MM.1S (cell line): Measurements from ENCODE around the gene IFIT5.
A peak's percentile ranks its signal among the peaks of the same experiment; 100 is the strongest.
"Not testable (repeated sequence)": the region's sequence is repeated elsewhere in the genome, so short reads cannot be mapped to it uniquely, and the experiment has no call there.

Experiments used
- DNase-seq: peaks from one replicate; pipeline ENCODE4 v3.0.0-alpha.2; 2015
- H2AFZ ChIP-seq: fragments of 300-600 bp; sonication (generic); 2 replicates; pipeline ENCODE4 v1.6.0; 2016; ENCODE audit warnings: antibody characterized with exemption, low read length
- H3F3A ChIP-seq: fragments of 300-600 bp; sonication (generic); 2 replicates; pipeline ENCODE4 v1.6.1; 2016; ENCODE audit warnings: mild to moderate bottlenecking, antibody characterized with exemption, low read length, moderate library complexity, mixed read lengths; ENCODE audit not compliant: insufficient read depth
- H3K27ac ChIP-seq: fragments of 300-600 bp; sonication (generic); 2 replicates; pipeline ENCODE4 v1.5.1; 2016; ENCODE audit warnings: mild to moderate bottlenecking, low read length
- H3K27me3 ChIP-seq: fragments of 300-600 bp; sonication (generic); replicated peaks from 2 replicates; pipeline ENCODE4 v1.6.0; 2016; ENCODE audit warnings: low read length; ENCODE audit not compliant: insufficient read depth
- H3K36me3 ChIP-seq: fragments of 300-600 bp; sonication (generic); replicated peaks from 2 replicates; pipeline ENCODE4 v1.6.1; 2016; ENCODE audit warnings: mild to moderate bottlenecking, low read length, mixed read lengths; ENCODE audit not compliant: insufficient read depth
- H3K4me1 ChIP-seq: fragments of 300-600 bp; sonication (generic); 2 replicates; pipeline ENCODE4 v1.6.1; 2016; ENCODE audit warnings: low read length, mixed read lengths
- H3K4me2 ChIP-seq: fragments of 300-600 bp; sonication (generic); 2 replicates; pipeline ENCODE4 v1.6.0; 2016; ENCODE audit warnings: low read depth, low read length
- H3K4me3 ChIP-seq: fragments of 300-600 bp; sonication (generic); 2 replicates; pipeline ENCODE4 v1.5.1; 2016; ENCODE audit warnings: low read length, mixed read lengths
- H3K79me2 ChIP-seq: fragments of 300-600 bp; sonication (generic); 2 replicates; pipeline ENCODE4 v1.6.1; 2016; ENCODE audit warnings: mixed run types, low read length, mixed read lengths
- H3K9ac ChIP-seq: fragments of 300-600 bp; sonication (generic); 2 replicates; pipeline ENCODE4 v1.6.1; 2016; ENCODE audit warnings: low read length, mixed read lengths
- H3K9me2 ChIP-seq: fragments of 300-600 bp; sonication (generic); replicated peaks from 2 replicates; pipeline ENCODE4 v1.6.1; 2016; ENCODE audit warnings: mild to moderate bottlenecking, low read length, mixed read lengths; ENCODE audit not compliant: insufficient read depth
- H3K9me3 ChIP-seq: fragments of 300-600 bp; sonication (generic); replicated peaks from 2 replicates; pipeline ENCODE4 v1.6.1; 2016; ENCODE audit warnings: mild to moderate bottlenecking, low read length, mixed read lengths; ENCODE audit not compliant: insufficient read depth
- H4K20me1 ChIP-seq: fragments of 300-600 bp; sonication (generic); 2 replicates; pipeline ENCODE4 v1.6.1; 2016; ENCODE audit warnings: mild to moderate bottlenecking, low read length, moderate library complexity, mixed read lengths; ENCODE audit not compliant: insufficient read depth
- EZH2 ChIP-seq: fragments of 300-600 bp; sonication (generic); optimal IDR thresholded peaks from 2 replicates; pipeline ENCODE3; 2017; ENCODE audit warnings: low read depth, mild to moderate bottlenecking, antibody characterized with exemption, low read length, mixed read lengths
- EZH2phosphoT487 ChIP-seq: fragments of 300-600 bp; sonication (generic); IDR thresholded peaks from 2 replicates; pipeline ENCODE4 v1.6.1; 2018; ENCODE audit warnings: antibody characterized with exemption, low read length
- TF ChIP-seq, protein P1 (sequence below): fragments of 300-600 bp; sonication (generic); IDR thresholded peaks from 2 replicates; pipeline ENCODE4 v1.5.1; 2016; ENCODE audit warnings: antibody characterized with exemption, low read length, mixed read lengths

Gene IFIT5

DNA sequence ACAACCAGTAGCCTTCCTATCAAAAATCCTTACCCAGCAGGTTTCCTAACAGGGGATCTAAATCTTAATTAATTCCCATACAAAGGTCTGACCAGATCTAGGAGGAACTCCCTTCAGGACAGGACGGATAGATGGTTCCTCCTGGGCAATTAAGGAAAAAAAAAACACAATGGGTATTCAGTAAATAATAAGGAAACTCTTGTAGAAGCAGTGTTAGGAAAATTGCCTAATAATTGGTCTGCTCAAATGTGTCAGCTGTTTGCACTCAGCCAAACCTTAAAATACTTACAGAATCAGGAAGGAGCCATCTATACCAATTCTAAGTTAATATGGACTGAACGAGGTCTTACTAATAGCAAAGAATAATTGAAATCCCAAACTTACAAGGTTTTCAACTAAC is 3.2 kb upstream of the IFIT5 start:
- peaks cover 17% of the 10 kb centered on the region for H3K79me2 ChIP-seq
- H2AFZ ChIP-seq, result not testable (repeated sequence)

GRCh38 chr10:89412276-89412675 is 2.1 kb upstream of the IFIT5 start:
- H3K9me2 ChIP-seq, H3K9ac ChIP-seq, H3K4me1 ChIP-seq, DNase-seq, H3K27me3 ChIP-seq, H3K9me3 ChIP-seq, H3K27ac ChIP-seq, H3F3A ChIP-seq, H3K36me3 ChIP-seq, H2AFZ ChIP-seq, H4K20me1 ChIP-seq, H3K4me2 ChIP-seq, H3K4me3 ChIP-seq: not testable (repeated sequence)
- peaks cover 24% of the 10 kb centered on the region for H3K79me2 ChIP-seq

More for the DNA sequence above, 3.2 kb upstream of the IFIT5 start:
- not testable (repeated sequence) for H3K4me3 ChIP-seq, H3K9me3 ChIP-seq, H3K27me3 ChIP-seq, H3K4me2 ChIP-seq, H3K4me1 ChIP-seq, H3K36me3 ChIP-seq, H4K20me1 ChIP-seq, DNase-seq, H3K9ac ChIP-seq, H3K9me2 ChIP-seq, H3K27ac ChIP-seq, H3F3A ChIP-seq

DNA sequence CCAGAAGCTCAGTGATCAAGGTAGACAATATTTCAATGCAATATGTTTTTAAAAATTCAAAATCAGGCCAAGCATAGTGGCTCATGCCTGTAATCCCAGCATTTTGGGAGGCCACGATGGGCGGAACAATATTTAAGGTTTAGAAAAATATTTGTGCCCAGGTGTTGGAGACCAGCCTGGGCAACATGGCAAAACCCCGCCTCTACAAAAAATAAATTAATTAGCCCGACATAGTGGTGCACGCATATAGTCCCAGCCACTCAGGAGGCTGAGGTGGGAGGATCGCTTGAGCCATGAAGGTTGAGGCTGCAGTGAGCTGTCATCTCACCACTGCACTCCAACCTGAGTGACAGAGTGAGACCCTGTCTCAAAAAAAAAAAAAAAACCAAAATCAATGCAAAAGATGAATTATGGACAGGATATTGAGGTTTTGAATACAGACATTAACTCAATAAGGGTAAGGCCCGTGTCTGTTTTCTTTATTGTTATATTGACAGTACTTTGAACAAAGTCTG is 913 bp upstream of the IFIT5 start:
- Histone ChIP-seq H3K36me3 (no peaks in the 10 kb centered on the region), H3K27ac (no peak overlapping the region), H3K4me2 (peak overlapping the region; percentile 67), H3K79me2 (peaks cover 30% of the 10 kb centered on the region), H3K4me1 (peaks cover 4% of the 10 kb centered on the region; the same call in 1 of the 2 replicates), H3K4me3 (peak overlapping the region; percentile 92), H3K9ac (no peak overlapping the region), H3K9me3 (no peaks in the 10 kb centered on the region), H3K9me2 (no peaks in the 10 kb centered on the region), H2AFZ (no peak overlapping the region), H3K27me3 (no peaks in the 10 kb centered on the region), H4K20me1 (no peaks in the 10 kb centered on the region), H3F3A (peaks cover 8% of the 10 kb centered on the region)
- no peak for DNase-seq
- TF ChIP-seq EZH2 (no peak), EZH2phosphoT487 (no peak)

DNA sequence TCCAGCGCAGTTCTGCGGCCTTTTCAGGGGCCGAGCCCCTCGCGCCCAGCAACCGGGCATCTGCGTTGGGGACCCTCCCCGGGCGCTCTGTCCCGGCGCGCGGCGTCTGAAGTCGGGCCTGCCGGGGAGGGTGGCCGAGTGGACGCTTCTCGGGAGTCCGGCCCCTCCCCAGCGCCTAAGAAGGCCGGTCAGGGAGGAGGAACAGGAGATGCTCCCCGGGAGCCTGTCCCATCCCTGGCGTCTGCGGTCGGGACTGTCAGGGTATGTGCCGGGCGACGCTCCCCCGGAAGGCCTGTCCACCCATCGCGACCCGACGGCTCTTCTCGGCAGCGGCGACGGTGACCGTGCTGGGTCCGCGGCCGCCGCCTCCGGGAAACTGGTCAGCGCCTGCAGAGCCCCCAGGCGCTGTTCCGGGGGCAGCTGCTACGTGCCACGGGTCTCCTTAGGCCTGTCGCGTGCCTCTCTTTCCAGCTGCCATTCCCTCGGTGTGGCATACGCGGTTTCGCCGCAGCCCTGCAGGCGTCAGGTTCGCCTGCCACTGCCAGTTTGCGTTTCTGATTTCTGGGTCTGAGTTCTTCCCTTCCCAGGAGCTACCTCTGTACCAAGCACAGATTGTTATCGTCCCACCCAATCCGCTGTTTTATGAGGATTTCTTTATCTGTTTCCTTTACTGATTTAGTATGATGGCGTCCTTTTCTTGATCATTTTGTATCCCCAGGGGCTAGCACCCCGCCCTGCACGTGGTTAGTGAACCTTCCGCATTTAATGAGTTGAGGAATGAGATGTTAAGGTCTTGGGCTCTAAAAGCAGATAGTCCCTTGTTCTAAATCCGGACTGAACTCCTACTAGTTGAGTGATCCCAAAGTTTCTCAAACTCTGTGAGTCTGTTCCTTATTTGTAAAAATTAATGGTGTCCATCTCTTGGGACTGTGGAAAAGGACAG is 782 bp downstream of the IFIT5 start:
- peak overlapping the region; percentile 75; the same call in 1 of the 2 replicates for H3K27ac ChIP-seq
- H3K4me1 ChIP-seq, result peaks cover 4% of the 10 kb centered on the region; the same call in 1 of the 2 replicates
- H3K9me3 ChIP-seq, result no peaks in the 10 kb centered on the region
- H3K9ac ChIP-seq, result peak overlapping the region; percentile 73
- H2AFZ ChIP-seq, result peak overlapping the region; percentile 84
- no peaks in the 10 kb centered on the region for H3K9me2 ChIP-seq
- H3K4me2 ChIP-seq, result peak overlapping the region; percentile 67
- H3F3A ChIP-seq, result peaks cover 8% of the 10 kb centered on the region
- DNase-seq, result peak; percentile 43
- H3K27me3 ChIP-seq, result no peaks in the 10 kb centered on the region
- H3K79me2 ChIP-seq, result peaks cover 33% of the 10 kb centered on the region
- H4K20me1 ChIP-seq, result no peaks in the 10 kb centered on the region
- TF ChIP-seq EZH2 (no peak), EZH2phosphoT487 (no peak)
- TF ChIP-seq, protein P1, sequence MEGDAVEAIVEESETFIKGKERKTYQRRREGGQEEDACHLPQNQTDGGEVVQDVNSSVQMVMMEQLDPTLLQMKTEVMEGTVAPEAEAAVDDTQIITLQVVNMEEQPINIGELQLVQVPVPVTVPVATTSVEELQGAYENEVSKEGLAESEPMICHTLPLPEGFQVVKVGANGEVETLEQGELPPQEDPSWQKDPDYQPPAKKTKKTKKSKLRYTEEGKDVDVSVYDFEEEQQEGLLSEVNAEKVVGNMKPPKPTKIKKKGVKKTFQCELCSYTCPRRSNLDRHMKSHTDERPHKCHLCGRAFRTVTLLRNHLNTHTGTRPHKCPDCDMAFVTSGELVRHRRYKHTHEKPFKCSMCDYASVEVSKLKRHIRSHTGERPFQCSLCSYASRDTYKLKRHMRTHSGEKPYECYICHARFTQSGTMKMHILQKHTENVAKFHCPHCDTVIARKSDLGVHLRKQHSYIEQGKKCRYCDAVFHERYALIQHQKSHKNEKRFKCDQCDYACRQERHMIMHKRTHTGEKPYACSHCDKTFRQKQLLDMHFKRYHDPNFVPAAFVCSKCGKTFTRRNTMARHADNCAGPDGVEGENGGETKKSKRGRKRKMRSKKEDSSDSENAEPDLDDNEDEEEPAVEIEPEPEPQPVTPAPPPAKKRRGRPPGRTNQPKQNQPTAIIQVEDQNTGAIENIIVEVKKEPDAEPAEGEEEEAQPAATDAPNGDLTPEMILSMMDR, result no peak
- no peaks in the 10 kb centered on the region for H3K36me3 ChIP-seq
- peak overlapping the region; percentile 92 for H3K4me3 ChIP-seq
